NCI-H146 (cell line): Measurements from ENCODE around the gene SEMA3F.

Experiments used
- DNase-seq: peaks from one replicate; lab custom pipeline; 2025; lab: John Stamatoyannopoulos, UW

The SEMA3F gene

DNA sequence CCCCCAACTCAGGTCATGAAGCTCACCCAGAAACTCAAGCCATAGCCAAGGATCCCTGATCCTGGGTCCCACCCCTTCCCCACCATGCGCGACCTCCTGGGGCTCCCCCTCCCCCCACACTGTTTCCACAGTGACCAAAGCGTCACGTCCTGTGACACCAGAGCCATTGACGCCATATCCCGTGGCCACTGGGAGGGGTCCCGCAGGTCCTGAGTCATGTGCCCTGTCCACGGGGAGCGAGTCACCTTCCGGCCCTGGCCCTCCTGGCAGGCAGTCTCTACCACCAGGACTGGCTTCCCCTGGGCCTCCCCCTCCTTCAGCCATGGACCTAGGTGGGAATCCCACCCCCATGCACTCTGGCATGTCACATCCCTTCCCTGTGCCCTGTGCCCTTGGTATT, 15.6 kb downstream of the SEMA3F start:
- no peak for DNase-seq

DNA sequence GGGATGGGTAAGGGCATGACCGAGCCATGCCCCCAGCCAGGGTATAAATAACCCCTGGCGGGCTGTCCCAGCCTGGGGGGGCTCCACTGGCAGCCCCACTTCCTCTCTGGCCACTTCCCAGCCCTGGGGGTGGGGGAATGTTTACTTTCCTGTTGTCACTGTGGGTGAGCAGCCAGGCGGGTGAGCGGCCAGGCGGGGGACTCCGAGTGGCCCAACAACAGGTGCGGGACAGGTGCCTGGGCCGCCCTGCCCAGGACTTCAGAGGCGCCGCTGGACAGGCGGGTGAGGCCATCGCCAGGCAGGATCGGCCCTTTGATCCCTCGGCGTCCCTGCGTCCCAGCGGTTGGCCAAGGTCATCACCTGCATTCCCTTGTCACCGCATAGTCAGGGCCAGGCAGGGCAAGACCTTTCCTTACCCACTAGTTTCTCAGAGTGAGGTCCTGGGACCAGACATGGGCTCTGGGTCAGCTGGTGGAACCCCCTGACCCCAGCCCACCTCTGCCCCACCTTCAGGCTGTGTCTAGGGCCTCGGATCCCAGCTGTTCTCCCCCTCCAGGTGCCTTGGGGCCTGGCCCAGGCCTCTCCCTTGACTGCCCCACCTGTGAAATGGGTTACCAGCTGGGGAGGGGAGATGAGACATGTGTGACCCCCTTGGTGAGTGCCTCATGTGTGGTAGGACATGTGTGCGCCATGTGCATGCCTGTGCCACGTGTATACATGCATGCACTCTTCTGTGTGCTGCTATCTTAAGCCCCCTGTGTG, 16.6 kb downstream of the SEMA3F start:
- no peak for DNase-seq

DNA sequence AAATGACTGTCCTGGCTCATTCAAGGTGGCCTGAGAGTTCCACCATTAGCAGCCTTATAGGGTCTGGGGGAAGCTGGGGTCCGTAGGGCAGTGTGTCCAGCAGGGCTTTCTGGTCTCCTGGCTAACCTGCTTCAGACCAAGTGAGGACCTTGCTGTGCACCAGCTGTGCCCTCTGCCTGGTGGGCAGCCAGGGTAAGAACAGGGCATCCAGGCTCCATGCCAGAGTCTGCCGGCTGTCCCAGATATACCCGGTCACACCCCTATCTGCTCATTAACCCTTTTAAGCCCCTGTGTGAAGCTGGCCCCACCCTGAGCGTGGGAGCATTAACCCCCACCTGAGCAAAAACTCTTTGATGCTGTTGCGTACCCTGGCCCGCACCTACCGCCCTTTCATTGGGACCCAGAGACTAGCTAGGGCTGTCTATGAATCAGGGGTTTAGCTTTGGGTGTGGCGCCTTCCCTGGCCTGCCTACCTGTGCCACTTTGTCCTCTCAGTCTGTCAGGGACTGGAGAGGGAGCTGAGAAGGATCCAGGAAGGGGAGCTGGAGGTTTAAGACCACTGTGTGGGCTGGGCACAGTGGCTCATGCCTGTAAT, 17.6 kb downstream of the SEMA3F start:
- DNase-seq, result no peak

DNA sequence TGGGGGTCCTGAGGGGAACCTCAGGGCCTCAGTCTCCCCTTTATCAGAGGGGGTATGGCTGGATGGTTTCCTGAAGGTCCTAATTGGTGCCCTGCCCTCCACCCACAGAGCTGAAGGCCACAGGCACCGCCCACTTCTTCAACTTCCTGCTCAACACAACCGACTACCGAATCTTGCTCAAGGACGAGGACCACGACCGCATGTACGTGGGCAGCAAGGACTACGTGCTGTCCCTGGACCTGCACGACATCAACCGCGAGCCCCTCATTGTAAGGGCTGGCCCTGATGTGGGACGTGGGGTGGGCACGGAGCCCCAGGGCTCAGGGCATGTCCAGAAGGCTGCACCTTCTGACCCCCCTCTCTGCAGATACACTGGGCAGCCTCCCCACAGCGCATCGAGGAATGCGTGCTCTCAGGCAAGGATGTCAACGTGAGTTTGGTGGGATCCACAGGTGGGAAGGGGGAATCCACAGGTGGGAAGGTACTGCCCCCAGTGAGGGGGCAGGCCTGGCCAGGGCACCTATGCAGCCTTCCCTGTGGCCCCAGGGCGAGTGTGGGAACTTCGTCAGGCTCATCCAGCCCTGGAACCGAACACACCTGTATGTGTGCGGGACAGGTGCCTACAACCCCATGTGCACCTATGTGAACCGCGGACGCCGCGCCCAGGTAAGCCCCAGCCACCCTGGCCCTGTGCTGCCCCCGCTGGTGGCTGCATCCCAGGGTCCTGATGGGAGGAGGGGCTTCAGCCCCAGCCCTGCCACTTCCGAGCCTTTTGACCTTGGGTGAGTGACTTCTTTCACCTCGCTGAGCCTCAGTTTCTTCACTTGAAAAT, 18.8 kb downstream of the SEMA3F start:
- no peak for DNase-seq

DNA sequence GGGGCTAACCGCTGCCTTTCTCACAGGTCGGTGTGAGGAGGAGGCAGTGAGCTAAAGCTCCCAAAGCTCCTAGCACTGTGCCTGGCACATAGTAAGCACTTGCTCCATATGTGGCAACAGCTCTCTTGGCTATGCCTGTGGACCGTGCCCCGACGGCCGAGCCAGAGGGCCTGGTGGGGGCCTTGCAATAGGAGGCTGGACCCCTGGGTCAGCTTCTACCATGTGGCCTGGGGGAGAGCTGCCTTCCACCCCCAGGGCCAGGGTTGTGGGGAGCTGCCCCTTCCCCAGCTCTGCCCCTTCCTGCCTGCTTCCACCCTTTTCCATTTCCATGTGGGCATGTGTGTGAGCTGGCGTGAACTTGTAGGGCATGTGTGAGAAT, 19.4 kb downstream of the SEMA3F start:
- DNase-seq, result no peak

DNA sequence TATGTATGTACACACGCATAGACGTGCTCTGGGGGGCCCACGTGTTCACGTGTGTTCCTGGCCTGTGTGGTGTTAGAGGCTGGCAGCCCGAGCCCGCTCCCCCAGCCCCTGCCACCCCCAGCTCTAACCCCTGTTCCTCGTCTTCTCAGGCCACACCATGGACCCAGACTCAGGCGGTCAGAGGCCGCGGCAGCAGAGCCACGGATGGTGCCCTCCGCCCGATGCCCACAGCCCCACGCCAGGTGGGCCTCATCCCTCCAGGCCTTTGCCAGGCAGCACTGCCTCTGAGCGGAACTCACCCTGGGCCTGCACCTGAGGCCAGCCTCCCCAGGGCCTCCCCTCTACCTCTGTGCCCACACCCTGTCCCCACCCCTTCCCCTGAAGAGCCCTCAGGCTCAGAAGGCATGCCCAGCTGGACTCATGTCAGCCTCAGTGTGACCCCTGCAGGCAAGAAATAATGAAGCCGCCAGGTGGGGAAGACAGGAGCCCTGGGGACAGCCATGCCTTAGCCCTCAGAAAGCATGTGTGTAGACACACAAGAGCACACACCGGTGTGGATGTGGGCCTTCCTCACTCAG, 19.9 kb downstream of the SEMA3F start:
- no peak for DNase-seq

DNA sequence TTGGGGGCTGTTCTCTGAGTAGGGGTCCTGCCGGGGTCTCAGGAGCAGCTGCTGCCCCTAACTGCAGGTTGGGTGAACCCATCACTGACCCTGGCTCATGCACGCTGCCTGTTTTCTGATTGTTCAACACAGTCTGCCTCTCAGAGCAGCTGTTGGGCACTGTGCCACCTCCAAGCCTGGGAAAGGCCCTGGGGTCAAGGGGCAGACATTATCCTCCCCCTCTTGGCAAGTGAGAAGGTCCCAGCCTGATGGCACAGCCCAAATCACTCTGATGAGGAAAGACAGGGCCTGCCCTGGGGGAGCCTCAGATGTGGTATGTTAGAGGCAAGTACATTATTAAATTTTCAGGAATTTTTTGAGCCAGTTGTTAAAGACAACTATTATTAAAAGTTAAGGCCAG, 22.2 kb downstream of the SEMA3F start:
- no peak for DNase-seq

DNA sequence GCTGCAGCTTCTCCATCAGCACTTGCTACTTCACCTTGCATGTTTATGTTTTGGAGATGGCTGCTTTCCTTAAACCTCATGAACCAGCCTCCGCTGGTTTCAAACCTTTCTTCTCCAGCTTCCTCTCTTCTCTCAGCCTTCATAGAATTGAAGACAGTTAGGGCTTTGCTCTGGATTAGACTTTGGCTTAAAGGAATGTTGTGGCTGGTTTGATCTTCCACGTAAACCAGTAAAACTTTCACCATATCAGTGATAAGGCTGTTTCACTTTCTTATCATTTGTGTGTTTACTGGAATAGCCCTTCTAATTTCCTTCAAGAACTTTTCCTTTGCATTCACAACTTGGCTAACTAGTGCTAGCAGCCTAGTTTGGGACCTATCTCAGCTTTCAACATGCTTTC, 24.6 kb downstream of the SEMA3F start:
- no peak for DNase-seq

DNA sequence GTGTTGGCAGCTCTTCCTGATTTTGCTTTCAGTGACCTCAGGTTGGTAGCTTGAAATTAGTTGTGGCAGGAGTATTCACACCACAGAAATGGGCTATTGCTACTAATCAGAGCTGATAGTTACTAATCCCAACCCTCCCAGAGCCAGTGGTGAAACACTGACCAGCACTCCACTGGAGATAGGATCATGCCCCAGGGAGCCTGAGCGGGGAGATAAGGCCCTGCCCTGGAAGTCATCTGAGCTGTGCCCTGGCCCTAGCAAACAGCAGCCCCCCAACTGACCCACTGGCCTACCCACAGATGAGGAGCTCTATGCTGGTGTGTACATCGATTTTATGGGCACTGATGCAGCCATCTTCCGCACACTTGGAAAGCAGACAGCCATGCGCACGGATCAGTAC, 26.9 kb downstream of the SEMA3F start:
- no peak for DNase-seq

DNA sequence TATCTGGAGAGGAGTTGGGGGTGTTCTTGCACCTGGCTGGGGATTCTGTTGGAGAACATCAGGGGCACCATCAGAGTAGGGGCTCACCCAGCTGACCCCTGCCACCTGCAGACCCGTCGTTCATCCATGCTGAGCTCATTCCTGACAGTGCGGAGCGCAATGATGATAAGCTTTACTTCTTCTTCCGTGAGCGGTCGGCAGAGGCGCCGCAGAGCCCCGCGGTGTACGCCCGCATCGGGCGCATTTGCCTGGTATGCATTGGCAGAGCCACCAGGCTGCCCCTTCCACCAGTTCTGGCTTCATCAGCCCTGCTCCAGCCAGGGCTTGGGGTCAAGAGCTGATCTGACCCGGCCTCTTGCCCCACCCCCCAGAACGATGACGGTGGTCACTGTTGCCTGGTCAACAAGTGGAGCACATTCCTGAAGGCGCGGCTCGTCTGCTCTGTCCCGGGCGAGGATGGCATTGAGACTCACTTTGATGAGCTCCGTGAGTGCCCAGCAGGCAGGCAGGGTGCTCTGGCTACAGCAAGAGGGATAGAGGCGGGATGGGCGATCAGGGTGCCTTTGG, 27.5 kb downstream of the SEMA3F start:
- no peak for DNase-seq

DNA sequence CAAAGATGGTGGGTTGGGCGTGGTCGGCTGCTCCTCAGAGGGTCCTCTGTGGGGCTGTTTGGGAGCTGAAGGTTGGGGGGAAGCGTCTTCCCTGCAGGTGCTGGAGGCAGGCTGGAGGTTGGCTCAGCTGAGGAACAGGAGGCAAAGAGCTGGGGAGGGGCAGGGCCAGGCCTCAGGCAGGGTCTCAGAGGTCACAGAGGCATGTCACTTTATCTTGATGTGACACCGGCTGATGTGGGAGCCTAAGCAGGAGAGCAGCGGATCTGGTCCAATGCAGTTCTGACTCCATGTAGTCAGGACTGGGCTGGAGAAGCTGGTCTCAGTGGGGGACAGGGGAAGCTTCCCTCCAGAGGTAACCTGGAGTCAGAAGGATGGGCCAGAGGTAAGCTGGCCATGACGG, 28.6 kb downstream of the SEMA3F start:
- no peak for DNase-seq

DNA sequence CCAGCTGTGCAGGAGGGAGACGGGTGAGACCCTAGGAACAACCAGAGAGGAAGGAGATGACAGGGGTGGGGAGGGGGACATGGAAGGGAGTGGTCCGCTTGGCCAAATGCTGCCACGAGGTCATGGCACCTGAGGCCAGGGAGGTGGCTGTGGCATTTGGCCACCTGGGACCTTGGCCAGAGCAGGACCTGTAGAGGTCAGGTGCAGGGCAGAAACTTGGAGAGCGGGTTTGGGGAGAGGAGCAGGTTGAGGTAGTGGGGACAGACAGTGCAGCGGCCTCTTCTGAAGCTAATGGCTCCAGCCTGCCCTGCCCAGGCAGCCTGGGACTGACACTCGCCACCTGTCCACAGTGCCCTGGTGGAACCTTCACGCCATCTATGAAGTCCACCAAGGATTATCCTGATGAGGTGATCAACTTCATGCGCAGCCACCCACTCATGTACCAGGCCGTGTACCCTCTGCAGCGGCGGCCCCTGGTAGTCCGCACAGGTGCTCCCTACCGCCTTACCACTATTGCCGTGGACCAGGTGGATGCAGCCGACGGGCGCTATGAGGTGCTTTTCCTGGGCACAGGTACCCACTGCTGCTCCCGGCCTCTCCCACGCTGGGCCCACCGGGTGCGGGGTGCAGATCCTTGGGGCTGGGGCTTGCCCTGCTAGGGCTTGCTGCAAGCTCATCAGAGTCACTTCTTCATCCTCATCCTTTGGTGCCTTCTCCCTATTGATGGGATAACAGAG, 29.3 kb downstream of the SEMA3F start:
- DNase-seq, result no peak

DNA sequence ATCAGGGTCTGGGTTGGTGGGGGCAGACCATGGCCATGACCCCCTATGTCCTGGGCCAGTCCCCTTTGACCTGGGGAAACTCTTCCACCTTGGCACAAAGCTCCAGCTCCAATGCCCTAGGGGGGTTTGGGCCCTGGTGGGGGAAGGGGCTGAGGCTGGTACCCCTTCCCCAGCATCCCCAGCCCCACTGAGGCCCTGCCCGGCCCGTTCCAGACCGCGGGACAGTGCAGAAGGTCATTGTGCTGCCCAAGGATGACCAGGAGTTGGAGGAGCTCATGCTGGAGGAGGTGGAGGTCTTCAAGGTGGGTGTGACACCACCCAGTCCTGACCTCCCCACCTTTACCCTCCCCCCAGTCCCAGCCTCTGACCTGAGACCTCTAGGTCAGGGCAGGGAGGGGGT, 30.1 kb downstream of the SEMA3F start:
- no peak for DNase-seq

DNA sequence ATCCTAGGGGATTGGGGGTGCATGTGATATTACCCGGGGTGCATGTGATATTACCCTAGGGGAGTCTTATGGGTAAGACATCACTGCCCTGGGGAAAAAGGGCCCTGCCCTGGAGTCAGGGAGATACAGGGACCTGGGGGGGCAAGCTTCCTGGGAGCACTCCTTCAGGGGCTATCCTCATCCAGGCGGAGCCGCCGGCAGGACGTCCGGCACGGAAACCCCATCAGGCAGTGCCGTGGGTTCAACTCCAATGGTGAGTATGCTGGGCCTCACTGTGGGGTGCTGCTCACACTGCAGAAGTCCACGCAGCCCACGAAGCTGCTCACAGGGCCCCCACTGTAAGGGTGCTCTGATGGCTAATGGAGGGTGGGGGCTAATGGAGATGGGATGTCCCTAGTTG, 31.0 kb downstream of the SEMA3F start:
- no peak for DNase-seq

DNA sequence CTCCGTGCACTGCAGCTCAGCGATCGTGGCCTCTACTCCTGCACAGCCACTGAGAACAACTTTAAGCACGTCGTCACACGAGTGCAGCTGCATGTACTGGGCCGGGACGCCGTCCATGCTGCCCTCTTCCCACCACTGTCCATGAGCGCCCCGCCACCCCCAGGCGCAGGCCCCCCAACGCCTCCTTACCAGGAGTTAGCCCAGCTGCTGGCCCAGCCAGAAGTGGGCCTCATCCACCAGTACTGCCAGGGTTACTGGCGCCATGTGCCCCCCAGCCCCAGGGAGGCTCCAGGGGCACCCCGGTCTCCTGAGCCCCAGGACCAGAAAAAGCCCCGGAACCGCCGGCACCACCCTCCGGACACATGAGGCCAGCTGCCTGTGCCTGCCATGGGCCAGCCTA, 32.6 kb downstream of the SEMA3F start:
- no peak for DNase-seq

DNA sequence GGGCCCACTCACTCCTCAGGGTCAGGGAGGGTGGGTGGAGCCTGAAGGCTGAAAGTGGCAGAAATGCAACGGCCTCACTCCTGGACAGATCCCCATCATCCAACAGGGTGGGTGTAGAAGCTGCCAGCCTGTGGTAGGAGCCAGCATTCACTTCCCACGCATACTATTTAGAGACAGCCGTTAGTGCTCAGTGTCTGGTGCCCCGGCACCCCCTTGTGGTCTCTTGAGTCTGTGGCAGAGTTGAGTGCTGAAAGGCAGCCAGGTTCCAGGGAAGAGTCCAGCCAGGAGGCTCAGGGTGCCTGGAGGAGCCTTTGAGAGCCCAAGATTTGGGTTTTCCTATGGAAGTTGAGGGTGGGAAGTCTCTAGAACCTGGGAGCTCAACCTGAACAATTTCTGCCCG, 34.1 kb downstream of the SEMA3F start:
- DNase-seq, result peak; percentile 64

DNA sequence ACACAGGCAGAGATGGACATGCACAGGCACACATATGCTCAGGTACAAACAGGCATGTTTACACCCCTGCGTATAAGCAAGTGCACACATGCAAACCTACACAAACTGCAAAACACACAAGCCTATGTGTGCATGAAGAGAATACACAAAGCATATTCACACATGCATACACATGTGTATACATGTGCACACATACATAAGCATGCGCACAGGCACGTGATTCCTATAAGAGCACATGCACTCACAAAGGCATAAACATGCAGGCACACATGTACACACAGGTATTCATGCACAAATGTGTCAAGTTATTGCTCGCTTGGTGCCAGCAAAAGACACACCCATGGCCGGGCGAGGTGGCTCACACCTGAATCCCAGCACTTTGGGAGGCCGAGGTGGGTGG, 34.9 kb downstream of the SEMA3F start:
- DNase-seq, result no peak

DNA sequence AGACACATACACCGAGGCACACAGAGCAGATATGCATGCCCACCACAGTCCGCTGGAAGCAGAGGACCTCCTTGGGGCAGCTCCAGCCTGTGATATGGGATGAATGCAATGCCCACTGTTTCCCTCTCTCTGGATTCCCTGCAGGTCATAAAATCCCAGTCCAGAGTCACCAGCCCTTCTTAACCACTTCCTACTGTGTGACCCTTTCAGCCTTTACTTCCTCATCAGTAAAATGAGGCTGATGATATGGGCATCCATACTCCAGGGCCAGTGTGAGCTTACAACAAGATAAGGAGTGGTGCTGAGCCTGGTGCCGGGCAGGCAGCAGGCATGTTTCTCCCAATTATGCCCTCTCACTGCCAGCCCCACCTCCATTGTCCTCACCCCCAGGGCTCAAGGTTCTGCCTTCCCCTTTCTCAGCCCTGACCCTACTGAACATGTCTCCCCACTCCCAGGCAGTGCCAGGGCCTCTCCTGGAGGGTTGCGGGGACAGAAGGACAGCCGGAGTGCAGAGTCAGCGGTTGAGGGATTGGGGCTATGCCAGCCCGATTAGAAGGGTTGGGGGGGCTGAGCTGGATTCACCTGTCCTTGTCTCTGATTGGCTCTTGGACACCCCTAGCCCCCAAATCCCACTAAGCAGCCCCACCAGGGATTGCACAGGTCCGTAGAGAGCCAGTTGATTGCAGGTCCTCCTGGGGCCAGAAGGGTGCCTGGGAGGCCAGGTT, 36.0 kb downstream of the SEMA3F start, which contains the start of gene GNAT1:
Gene GNAT1, plus strand, starts transcription at position 675 of the 725 bp plus-strand sequence. CDS start 116 bp downstream, outside the sequence.
- DNase-seq, result no peak

DNA sequence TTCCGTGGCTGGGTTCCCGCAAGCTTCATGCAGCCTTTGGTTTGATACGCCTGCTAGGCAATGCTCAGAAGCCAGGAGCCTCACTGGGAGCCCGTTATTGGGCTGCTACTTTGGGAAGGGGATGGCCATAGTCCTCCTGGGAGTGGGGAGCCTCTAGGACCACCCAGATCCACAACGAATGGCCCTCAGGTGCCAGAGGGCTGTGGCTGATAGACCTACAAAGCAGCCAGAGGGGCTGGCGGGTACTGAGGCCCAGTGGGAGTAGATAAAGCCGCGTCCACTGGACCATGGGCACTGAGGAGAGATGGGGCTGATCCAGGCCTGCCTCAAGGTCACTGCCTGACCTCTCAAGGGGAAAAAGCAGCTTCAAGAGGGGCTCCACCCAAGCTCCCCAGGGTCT, 37.0 kb downstream of the SEMA3F start:
- no peak for DNase-seq

DNA sequence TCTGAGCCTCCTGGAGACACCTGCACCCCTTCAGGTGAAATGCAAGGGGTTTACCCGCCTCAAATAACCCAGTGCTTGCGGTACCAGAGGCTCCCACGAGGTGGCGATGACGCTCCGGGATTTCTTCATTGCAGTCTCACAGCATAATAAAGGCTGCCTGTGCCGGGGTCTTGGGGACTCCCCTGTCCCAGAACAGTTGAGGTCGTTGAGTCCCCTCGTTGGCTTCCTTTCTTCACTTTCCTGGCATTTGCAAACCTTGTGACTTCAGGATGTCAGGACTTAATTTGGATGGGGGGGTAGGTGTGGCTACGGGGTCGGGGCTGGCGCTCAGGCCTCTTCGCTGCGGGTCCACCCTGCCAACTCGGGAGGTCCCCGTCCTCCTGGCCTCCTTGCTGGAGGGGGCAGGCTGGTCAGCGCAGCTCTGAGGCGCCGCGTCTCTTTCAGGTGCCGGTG, 37.6 kb downstream of the SEMA3F start:
- DNase-seq, result peak; percentile 34

DNA sequence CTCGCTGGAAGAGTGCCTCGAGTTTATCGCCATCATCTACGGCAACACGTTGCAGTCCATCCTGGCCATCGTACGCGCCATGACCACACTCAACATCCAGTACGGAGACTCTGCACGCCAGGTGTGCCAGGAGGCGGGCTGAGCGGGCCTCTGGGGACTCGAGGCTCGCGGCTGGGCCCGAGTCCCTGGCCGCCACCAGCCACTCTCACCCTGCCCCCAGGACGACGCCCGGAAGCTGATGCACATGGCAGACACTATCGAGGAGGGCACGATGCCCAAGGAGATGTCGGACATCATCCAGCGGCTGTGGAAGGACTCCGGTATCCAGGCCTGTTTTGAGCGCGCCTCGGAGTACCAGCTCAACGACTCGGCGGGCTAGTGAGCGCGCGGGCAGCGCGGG, 38.2 kb downstream of the SEMA3F start:
- no peak for DNase-seq
